NCI-H1417 (cell line): ENCODE data around the gene ACRV1.
A peak's percentile ranks its signal among the peaks of the same experiment; 100 is the strongest.
"Not testable (repeated sequence)": the region's sequence is repeated elsewhere in the genome, so short reads cannot be mapped to it uniquely, and the experiment has no call there.

Experiments
- DNase-seq, 3 experiments: peaks; one replicate each; lab custom pipeline; 2025; lab: John Stamatoyannopoulos, UW

Gene ACRV1

GRCh38 chr11:125680747-125681146 lies at the start of gene ACRV1:
ACRV1 (minus strand) TSS chr11:125680847; CDS start chr11:125680780, 67 bp downstream.
- no peak for DNase-seq

DNA sequence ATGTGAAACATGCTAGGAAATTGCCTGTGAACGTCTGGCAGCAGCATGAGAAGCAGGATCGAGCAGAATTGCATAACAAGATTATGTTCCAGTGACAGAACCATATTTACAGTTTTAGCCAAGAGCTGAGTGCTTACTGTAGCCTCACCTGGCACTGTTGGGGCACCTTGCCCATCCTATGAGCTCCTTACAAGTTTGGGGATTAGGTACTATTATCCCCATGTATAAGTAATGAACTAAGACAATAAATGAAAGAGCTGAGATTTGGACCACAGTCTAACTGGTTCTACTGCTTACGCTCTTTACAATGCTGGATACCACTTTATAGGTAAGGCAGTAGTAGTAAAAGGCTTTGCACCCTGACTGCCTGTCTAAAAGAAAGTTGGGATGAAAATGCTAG lies 48.3 kb upstream of the ACRV1 start:
- DNase-seq = no peak

DNA sequence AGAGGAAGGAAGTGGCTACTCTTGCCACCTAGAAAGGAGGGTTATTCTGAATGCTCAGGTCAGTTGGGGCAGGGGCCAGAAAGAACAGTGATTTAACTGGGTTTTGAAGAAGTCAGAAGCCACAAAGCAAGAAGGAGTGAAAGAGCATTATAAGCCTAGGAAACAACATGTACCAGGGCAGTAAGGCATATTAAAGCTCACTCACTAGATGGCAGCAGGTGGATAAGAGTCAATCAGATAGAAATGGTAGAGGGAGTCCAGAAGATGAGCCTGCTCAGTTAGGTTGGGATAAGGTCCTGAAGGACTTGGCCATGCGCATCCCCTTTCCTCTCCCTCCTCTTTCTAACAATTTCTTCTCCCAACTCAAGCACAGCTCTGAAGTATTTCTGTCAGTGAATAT lies 43.5 kb upstream of the ACRV1 start:
- DNase-seq = peak in 1 of 3 experiments; percentile 40

GRCh38 chr11:125720781-125721180 lies 40.1 kb upstream of the ACRV1 start:
- no peak for DNase-seq

DNA sequence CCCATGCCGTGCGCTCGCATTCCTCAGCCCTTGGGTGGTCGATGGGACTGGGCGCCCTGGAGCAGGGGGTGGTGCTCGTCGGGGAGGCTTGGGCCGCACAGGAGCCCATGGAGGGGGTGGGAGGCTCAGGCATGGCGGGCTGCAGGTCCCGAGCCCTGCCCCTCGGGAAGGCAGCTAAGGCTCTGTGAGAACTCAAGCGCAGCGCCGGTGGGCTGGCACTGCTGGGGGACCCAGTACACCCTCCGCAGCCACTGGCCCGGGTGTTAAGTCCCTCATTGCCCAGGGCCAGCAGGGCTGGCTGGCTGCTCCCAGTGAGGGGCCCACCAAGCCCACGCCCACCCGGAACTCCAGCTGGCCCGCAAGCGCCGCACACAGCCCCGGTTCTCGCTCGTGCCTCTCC lies 24.0 kb upstream of the ACRV1 start:
- not testable (repeated sequence) for DNase-seq

GRCh38 chr11:125701858-125702621 lies 21.4 kb upstream of the ACRV1 start:
- no peak for DNase-seq

DNA sequence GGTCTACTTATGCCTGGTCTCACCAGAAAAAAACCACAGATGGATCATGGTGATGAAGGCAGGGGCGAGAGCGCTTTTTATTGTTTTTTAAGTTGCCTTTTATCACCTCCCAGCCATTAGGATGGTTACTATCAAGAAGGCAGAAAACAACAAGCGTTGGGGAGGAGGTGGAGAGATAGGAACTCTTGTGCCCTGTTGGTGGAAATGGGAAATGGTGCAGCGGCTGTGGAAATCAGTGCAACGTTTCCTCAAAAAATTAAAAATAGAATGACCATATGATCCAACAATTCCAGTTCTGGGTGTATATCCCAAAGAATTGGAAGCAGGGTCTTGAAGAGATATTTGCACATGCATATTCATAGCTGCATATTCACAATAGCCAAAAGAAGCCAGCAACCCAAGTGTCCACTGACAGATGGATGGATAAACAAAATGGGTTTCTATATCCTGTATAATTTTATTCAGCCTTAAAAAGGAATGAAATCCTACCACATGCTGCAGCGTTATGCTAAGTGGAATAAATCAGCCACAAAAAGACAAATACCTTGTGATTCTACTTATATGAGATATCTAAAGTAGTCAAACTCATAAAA lies 20.5 kb upstream of the ACRV1 start:
- DNase-seq = no peak

- no peak for DNase-seq
These were observed 14.3 kb upstream of the ACRV1 start for GRCh38 chr11:125694951-125695350.

GRCh38 chr11:125692887-125693286 lies 12.2 kb upstream of the ACRV1 start:
- DNase-seq = no peak

- DNase-seq = no peak
These were observed 9.4 kb upstream of the ACRV1 start for GRCh38 chr11:125690006-125690405.

DNA sequence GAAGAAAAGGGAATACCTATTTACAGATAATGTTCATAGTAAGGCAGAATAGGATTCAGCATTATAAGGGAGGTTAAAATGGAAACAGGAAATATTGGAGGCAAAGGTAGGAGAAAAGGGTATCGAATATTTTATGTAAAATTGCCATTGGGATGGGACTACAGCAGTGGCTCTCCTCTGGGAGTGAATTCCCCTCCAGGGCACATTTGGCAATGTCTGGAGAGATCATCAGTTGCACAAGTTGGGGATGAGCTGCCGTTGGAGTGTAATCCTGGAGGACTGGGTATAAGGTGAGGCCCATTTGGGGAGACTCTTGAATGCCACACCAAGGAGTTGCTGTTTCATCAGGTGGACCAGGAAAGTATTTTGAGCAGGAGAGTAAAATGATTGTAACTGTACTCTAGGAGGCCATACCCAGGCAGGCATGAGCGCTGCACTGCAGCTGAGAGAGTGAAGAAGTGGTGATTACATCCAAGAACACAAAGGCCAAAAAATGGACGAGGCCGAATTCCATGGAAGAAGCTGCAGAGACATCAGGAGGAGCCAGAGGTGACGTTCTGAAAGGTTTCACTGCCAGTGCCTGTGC lies 8.7 kb upstream of the ACRV1 start:
- no peak for DNase-seq

- DNase-seq = no peak
These were observed 8.0 kb upstream of the ACRV1 start for GRCh38 chr11:125688632-125689031.

DNA sequence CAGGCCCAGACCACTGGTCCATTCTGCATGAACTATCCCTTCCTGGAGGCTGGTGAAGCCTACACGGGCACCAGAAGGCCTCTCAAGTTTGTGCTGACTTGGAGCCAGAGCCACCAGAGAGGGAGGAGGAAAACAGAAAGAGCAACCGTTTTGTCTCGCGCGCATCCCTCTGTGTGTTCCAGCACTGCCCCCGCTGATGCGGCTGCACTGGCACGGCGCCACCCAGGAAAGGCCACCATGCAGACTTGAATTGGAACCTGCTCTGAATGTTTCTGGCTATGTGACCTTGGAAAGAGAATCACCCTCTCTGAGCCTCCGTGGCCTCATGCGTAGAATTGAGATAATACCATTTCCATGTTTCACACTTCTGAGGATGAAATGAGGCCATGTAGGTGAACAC lies 7.4 kb upstream of the ACRV1 start:
- no peak for DNase-seq

DNA sequence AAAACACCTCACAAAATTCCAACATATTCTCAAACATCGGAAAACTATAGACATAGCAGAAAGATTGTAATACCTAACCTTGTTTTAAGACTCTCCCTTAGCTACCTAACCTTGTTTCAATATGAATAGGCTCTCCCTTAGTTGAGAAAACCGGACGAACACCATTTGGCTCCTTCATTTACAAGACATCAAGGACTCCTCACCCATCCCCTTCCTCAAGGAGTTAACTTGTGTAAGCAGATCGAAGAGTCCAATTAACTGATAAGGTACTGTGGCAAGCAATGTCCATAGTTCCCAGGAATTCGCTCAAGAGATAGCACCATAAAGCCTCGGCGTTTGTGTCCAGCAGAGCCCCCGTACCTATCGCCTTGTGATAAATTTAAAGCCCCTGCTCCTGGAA lies 4.6 kb upstream of the ACRV1 start:
- no peak for DNase-seq

DNA sequence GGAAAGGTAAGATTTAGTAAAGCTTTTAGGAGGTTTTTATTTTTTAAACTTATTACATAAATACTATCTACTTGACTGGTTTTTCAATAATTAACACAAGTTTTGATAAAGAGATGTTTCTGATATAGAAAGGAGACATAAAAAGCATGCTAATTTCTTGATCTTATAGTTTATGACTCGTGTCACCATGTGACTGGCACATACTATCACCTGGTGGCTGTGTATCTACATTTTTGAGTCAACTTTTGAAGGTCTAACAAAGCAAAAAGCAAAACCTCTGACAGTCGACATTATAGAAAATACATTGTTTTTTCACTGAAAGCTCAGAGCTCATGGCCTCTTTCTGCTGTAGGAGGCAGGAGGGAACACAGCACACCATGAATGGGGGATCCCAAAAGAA lies 810 bp downstream of the ACRV1 start:
- no peak for DNase-seq

GRCh38 chr11:125679397-125679796 lies 1.2 kb downstream of the ACRV1 start:
- no peak for DNase-seq

DNA sequence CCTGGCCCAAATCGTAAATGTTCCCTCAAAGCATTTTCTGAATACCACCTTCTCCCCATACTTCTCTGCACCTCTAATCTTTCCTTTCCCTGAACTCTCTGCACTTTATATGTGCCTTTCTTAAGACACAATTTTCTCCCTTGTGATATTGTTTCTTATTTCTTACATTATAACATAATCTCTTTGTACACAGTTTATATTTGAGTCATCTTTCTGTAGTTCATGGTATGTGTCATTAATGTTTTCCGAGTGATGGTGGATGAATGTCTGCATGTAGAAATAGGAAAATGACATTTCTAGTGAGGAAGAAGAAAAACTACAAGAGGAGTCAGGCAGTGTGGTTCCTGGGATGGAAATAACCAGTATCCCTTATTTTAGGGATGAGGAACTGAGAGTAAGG lies 5.5 kb downstream of the ACRV1 start:
- DNase-seq = no peak

DNA sequence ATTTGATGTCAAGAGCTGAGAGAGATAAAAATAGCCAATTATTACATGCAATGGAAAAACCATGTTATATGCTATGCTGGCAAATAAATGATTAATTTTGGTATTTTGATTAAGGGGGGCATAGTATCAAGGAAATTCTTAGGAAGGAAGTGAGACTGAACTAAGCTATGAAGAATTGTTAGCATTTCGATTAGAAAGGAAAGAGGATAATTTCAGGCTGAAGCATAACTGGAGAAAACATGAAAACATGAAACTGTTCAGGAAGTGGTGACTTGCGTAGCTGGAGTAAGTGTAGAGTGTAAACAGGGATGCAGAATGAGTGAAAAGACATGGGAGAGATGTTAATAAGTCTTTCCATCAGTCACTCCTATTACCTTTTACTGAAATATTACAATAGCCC lies 6.4 kb downstream of the ACRV1 start:
- DNase-seq = no peak

DNA sequence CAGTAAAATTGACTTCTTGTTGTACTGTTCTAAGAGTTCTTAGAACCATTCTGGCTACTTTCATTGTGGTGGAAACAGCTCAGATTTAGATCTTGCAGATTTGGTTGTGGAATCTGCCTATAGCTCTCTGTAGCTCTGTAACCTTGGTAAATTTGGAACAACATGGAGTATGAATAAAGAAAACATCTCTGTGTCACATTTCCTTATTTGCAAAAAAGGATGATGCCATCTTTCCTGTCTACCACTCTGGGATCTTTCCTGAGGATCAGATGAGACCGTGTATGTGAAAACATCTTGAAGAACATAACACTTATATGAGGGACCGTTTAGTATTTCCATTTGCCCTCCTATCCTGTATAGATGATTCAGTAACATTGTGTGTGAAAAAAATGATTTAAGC lies 9.1 kb downstream of the ACRV1 start:
- no peak for DNase-seq

GRCh38 chr11:125670172-125670571 lies 10.5 kb downstream of the ACRV1 start:
- no peak for DNase-seq

DNA sequence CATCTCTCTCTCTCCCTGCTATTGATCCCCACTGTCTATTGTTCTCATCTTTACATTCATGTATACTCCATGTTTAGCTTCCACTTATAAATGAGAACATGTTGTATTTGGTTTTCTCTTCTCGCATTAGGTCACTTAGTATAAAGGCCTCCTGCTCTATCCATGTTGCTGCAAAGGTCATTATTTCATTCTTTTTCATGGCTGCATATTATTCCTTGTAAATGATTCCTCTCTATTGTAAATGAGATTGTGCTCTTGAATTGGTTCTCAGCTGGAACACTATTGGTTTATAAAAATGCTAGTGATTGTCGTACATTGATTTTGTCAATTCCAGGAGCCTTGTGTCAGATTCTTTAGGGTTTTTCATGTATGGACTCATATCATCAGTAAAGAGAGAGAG lies 13.5 kb downstream of the ACRV1 start:
- DNase-seq = no peak

- no peak for DNase-seq
These were observed 16.7 kb downstream of the ACRV1 start for GRCh38 chr11:125663910-125664309.

DNA sequence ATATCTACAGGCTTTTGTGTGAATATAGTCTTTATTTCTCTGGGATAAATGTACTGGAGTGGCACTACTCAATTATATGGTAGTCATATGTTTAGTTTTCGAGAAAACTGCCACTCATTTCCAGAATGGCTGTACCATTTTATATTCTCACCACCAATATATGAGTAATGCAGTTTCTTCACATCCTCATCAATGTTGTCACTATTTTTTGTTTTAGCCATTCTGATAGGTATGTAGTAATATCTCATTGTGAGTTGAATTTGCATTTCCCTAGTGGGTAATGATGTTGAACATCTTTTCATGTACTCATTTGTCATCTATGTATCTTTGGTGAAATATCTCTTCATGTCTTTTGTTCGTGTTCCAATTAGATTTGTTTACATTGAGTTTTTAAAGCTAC lies 18.0 kb downstream of the ACRV1 start:
- peak in 1 of 3 experiments; percentile 32 for DNase-seq
